Measurements from ENCODE around the gene IGFBP7.

IGFBP7 gene

GRCh38 chr4:57110640-57111511 lies 691 bp upstream of the IGFBP7 start:
- Histone ChIP-seq H3K27me3 (ENCODE audit: control insufficient read depth in 1 of 2, insufficient read depth in 2 of 2, low read length in 2 of 2) (no peaks in the 10 kb centered on the region), H3K9me3 (ENCODE audit: control insufficient read depth in 2 of 2, low read length in 2 of 2) (no peaks in the 10 kb centered on the region), H3K4me1 (ENCODE audit: control insufficient read depth, insufficient read depth, low read length) (peaks cover 14% of the 10 kb centered on the region)

GRCh38 chr4:57109411-57109846 lies 756 bp downstream of the IGFBP7 start:
- Histone ChIP-seq H3K27ac (ENCODE audit: low read length) (peak overlapping the region; percentile 98), H3K9ac (ENCODE audit: low read length in 2 of 2) (peak overlapping the region; percentile 69 to 84), H3K4me1 (ENCODE audit: control insufficient read depth, insufficient read depth, low read length) (peaks cover 14% of the 10 kb centered on the region), H3K27me3 (ENCODE audit: control insufficient read depth in 1 of 2, insufficient read depth in 2 of 2, low read length in 2 of 2) (no peaks in the 10 kb centered on the region), H3K4me3 (ENCODE audit: low read length in 2 of 2) (peak overlapping the region; percentile 80 to 92), H3K9me3 (ENCODE audit: control insufficient read depth in 2 of 2, low read length in 2 of 2) (no peaks in the 10 kb centered on the region), H3K36me3 (ENCODE audit: control insufficient read depth in 2 of 2, insufficient read depth in 2 of 2, low read length in 2 of 2) (no peaks in the 10 kb centered on the region)

More at GRCh38 chr4:57110640-57111511, 691 bp upstream of the IGFBP7 start:
- Histone ChIP-seq H3K27ac (ENCODE audit: low read length) (peak overlapping the region; percentile 98), H3K4me3 (ENCODE audit: low read length in 2 of 2) (peak overlapping the region; percentile 80 to 92), H3K9ac (ENCODE audit: low read length in 2 of 2) (peak overlapping the region; percentile 77 to 93), H3K36me3 (ENCODE audit: control insufficient read depth in 2 of 2, insufficient read depth in 2 of 2, low read length in 2 of 2) (no peaks in the 10 kb centered on the region)

- no peaks in the 10 kb centered on the region for H3K9me3 ChIP-seq (ENCODE audit: control insufficient read depth in 2 of 2, low read length in 2 of 2)
- H3K4me1 ChIP-seq (ENCODE audit: control insufficient read depth, insufficient read depth, low read length) = peaks cover 35% of the 10 kb centered on the region
- no peaks in the 10 kb centered on the region for H3K36me3 ChIP-seq (ENCODE audit: control insufficient read depth in 2 of 2, insufficient read depth in 2 of 2, low read length in 2 of 2)
- H3K27me3 ChIP-seq (ENCODE audit: control insufficient read depth in 1 of 2, insufficient read depth in 2 of 2, low read length in 2 of 2) = no peaks in the 10 kb centered on the region
- peak overlapping the region; percentile 25 for H3K27ac ChIP-seq (ENCODE audit: low read length)
- H3K9ac ChIP-seq (ENCODE audit: low read length in 2 of 2) = peak overlapping the region in 1 of 2 donors; percentile 2
- peak overlapping the region in 1 of 2 donors; percentile 24 for H3K4me3 ChIP-seq (ENCODE audit: low read length in 2 of 2)
These were observed 4.0 kb downstream of the IGFBP7 start for GRCh38 chr4:57106181-57106580.

- Histone ChIP-seq H3K4me1 (ENCODE audit: control insufficient read depth, insufficient read depth, low read length) (peaks cover 32% of the 10 kb centered on the region), H3K36me3 (ENCODE audit: control insufficient read depth in 2 of 2, insufficient read depth in 2 of 2, low read length in 2 of 2) (no peaks in the 10 kb centered on the region), H3K4me3 (ENCODE audit: low read length in 2 of 2) (peak overlapping the region in 1 of 2 donors; percentile 35), H3K9ac (ENCODE audit: low read length in 2 of 2) (no peak overlapping the region), H3K27ac (ENCODE audit: low read length) (peak overlapping the region; percentile 93), H3K27me3 (ENCODE audit: control insufficient read depth in 1 of 2, insufficient read depth in 2 of 2, low read length in 2 of 2) (no peaks in the 10 kb centered on the region), H3K9me3 (ENCODE audit: control insufficient read depth in 2 of 2, low read length in 2 of 2) (no peaks in the 10 kb centered on the region)
These were observed 5.3 kb downstream of the IGFBP7 start for GRCh38 chr4:57104706-57105560.

DNA sequence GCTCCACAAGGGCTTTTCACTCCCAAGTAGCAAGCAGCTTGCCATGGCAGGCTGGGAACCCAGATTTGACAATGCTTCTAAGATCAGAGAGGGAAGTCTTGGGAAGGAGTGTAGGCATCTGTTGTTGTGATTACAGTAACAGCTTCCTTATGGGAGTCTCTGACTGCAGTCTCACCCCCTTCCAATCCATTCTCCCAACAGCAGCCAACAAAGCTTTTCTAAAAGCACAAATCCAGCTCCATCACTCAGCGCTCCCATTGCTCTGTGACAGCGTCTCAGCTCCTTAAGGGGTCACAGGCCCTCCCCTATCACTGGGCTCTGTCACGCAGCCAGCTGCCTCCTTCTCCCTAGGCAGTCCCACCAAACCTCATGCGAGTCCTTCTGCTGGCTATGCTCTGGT lies 7.1 kb downstream of the IGFBP7 start:
- H3K9ac ChIP-seq (ENCODE audit: low read length in 2 of 2) = peak overlapping the region; percentile 41 to 43
- H3K27ac ChIP-seq (ENCODE audit: low read length) = peak overlapping the region; percentile 93

GRCh38 chr4:57102050-57102624 lies 8.0 kb downstream of the IGFBP7 start:
- Histone ChIP-seq H3K27ac (ENCODE audit: low read length) (peak overlapping the region; percentile 93), H3K9ac (ENCODE audit: low read length in 2 of 2) (peak overlapping the region; percentile 43 to 44), H3K27me3 (ENCODE audit: control insufficient read depth in 1 of 2, insufficient read depth in 2 of 2, low read length in 2 of 2) (no peaks in the 10 kb centered on the region), H3K9me3 (ENCODE audit: control insufficient read depth in 2 of 2, low read length in 2 of 2) (no peaks in the 10 kb centered on the region), H3K4me1 (ENCODE audit: control insufficient read depth, insufficient read depth, low read length) (peaks cover 51% of the 10 kb centered on the region), H3K36me3 (ENCODE audit: control insufficient read depth in 2 of 2, insufficient read depth in 2 of 2, low read length in 2 of 2) (no peaks in the 10 kb centered on the region), H3K4me3 (ENCODE audit: low read length in 2 of 2) (no peak overlapping the region)

More for the DNA sequence above, 7.1 kb downstream of the IGFBP7 start:
- H3K36me3 ChIP-seq (ENCODE audit: control insufficient read depth in 2 of 2, insufficient read depth in 2 of 2, low read length in 2 of 2) = no peaks in the 10 kb centered on the region
- peak overlapping the region in 1 of 2 donors; percentile 35 for H3K4me3 ChIP-seq (ENCODE audit: low read length in 2 of 2)
- no peaks in the 10 kb centered on the region for H3K9me3 ChIP-seq (ENCODE audit: control insufficient read depth in 2 of 2, low read length in 2 of 2)
- peaks cover 46% of the 10 kb centered on the region for H3K4me1 ChIP-seq (ENCODE audit: control insufficient read depth, insufficient read depth, low read length)
- H3K27me3 ChIP-seq (ENCODE audit: control insufficient read depth in 1 of 2, insufficient read depth in 2 of 2, low read length in 2 of 2) = no peaks in the 10 kb centered on the region

- Histone ChIP-seq H3K36me3 (ENCODE audit: control insufficient read depth in 2 of 2, insufficient read depth in 2 of 2, low read length in 2 of 2) (no peaks in the 10 kb centered on the region), H3K27me3 (ENCODE audit: control insufficient read depth in 1 of 2, insufficient read depth in 2 of 2, low read length in 2 of 2) (no peaks in the 10 kb centered on the region), H3K27ac (ENCODE audit: low read length) (peak overlapping the region; percentile 93), H3K4me1 (ENCODE audit: control insufficient read depth, insufficient read depth, low read length) (peaks cover 51% of the 10 kb centered on the region), H3K9ac (ENCODE audit: low read length in 2 of 2) (peak overlapping the region in 1 of 2 donors; percentile 38), H3K9me3 (ENCODE audit: control insufficient read depth in 2 of 2, low read length in 2 of 2) (no peaks in the 10 kb centered on the region), H3K4me3 (ENCODE audit: low read length in 2 of 2) (peak overlapping the region in 1 of 2 donors; percentile 8)
These were observed 9.1 kb downstream of the IGFBP7 start for GRCh38 chr4:57100979-57101651.

- H3K9me3 ChIP-seq (ENCODE audit: control insufficient read depth in 2 of 2, low read length in 2 of 2) = no peaks in the 10 kb centered on the region
- H3K36me3 ChIP-seq (ENCODE audit: control insufficient read depth in 2 of 2, insufficient read depth in 2 of 2, low read length in 2 of 2) = no peaks in the 10 kb centered on the region
- no peak overlapping the region for H3K4me3 ChIP-seq (ENCODE audit: low read length in 2 of 2)
- peaks cover 57% of the 10 kb centered on the region for H3K4me1 ChIP-seq (ENCODE audit: control insufficient read depth, insufficient read depth, low read length)
- H3K9ac ChIP-seq (ENCODE audit: low read length in 2 of 2) = no peak overlapping the region
- H3K27me3 ChIP-seq (ENCODE audit: control insufficient read depth in 1 of 2, insufficient read depth in 2 of 2, low read length in 2 of 2) = no peaks in the 10 kb centered on the region
- peak overlapping the region; percentile 93 for H3K27ac ChIP-seq (ENCODE audit: low read length)
These were observed 10.8 kb downstream of the IGFBP7 start for GRCh38 chr4:57099363-57099762.

- Histone ChIP-seq H3K4me3 (ENCODE audit: low read length in 2 of 2) (no peak overlapping the region), H3K4me1 (ENCODE audit: control insufficient read depth, insufficient read depth, low read length) (peaks cover 57% of the 10 kb centered on the region), H3K27ac (ENCODE audit: low read length) (peak overlapping the region; percentile 93), H3K9me3 (ENCODE audit: control insufficient read depth in 2 of 2, low read length in 2 of 2) (no peaks in the 10 kb centered on the region), H3K9ac (ENCODE audit: low read length in 2 of 2) (no peak overlapping the region), H3K27me3 (ENCODE audit: control insufficient read depth in 1 of 2, insufficient read depth in 2 of 2, low read length in 2 of 2) (no peaks in the 10 kb centered on the region), H3K36me3 (ENCODE audit: control insufficient read depth in 2 of 2, insufficient read depth in 2 of 2, low read length in 2 of 2) (no peaks in the 10 kb centered on the region)
These were observed 11.2 kb downstream of the IGFBP7 start for GRCh38 chr4:57098941-57099340.

DNA sequence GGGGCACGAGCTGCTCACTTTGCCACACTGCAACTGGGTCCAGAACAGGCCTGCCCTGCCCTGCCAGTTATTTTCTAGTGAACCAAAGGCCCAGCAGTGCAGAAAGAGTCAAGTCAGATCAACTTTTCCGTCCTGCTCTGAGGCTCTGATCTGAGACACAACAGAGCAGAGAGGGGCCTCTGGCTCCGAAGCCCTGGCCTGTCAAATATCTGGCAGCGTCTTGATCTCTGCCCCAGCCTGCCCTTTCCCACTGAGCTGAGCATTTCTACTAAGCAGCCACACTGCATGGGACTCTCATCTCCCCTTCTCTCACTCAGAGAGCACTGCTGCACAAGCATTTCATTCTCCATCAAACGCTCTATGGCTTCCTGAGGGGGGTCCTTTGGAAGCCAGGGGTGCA lies 11.8 kb downstream of the IGFBP7 start:
- H3K27me3 ChIP-seq (ENCODE audit: control insufficient read depth in 1 of 2, insufficient read depth in 2 of 2, low read length in 2 of 2) = no peaks in the 10 kb centered on the region
- peaks cover 59% of the 10 kb centered on the region for H3K4me1 ChIP-seq (ENCODE audit: control insufficient read depth, insufficient read depth, low read length)
- H3K9me3 ChIP-seq (ENCODE audit: control insufficient read depth in 2 of 2, low read length in 2 of 2) = no peaks in the 10 kb centered on the region
- peak overlapping the region in 1 of 2 donors; percentile 29 for H3K9ac ChIP-seq (ENCODE audit: low read length in 2 of 2)
- H3K27ac ChIP-seq (ENCODE audit: low read length) = peak overlapping the region; percentile 93
- H3K4me3 ChIP-seq (ENCODE audit: low read length in 2 of 2) = peak overlapping the region in 1 of 2 donors; percentile 22
- H3K36me3 ChIP-seq (ENCODE audit: control insufficient read depth in 2 of 2, insufficient read depth in 2 of 2, low read length in 2 of 2) = no peaks in the 10 kb centered on the region
